Measurements from ENCODE around the gene LMBRD1. TPM values are rescaled to one million over a fixed set of nuclear protein-coding genes. Genes with fewer than 3 reads are reported as not detected.

The LMBRD1 gene
- total RNA-seq, 4 donors from 2014 or later, result 52.9 to 116 (median 80.0) TPM

DNA sequence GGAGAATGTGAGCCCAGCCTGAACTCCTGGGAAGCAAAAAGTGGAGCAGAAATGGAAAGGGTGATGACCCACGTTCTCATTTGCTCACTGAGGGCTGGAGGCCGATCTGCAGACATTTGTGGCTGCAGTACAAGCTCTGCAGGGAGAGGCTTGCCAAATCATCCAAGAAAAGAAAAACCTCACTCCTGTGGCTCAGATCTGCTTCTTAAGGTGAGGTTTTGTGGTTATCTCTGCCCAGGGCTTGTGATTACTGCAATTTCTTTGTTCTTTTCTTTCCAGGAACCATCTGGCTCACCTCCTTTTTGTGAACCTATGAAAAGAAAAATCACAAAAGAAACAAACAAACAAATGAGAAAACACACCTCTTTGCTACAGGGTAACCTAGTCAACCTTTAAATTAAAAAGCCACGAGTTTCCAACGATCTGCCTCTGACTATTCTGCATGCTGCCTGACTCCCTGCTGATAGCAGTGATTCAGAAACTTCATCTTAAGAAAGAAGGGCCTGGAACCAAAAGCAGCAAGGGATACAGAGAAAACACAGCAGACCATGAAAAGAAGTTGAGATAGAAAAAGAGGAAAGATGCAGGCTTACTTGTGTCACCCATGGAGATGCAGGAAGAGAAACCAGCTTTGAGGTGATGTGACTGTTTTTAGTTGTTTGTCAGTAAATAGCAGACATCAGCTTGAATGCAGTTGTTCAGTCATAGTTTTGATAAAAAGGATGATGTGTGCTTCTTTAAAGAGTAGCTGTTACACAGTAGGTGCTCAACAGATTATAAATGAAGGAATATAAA is 165.1 kb downstream of the LMBRD1 start:
- TF ChIP-seq, protein P1, sequence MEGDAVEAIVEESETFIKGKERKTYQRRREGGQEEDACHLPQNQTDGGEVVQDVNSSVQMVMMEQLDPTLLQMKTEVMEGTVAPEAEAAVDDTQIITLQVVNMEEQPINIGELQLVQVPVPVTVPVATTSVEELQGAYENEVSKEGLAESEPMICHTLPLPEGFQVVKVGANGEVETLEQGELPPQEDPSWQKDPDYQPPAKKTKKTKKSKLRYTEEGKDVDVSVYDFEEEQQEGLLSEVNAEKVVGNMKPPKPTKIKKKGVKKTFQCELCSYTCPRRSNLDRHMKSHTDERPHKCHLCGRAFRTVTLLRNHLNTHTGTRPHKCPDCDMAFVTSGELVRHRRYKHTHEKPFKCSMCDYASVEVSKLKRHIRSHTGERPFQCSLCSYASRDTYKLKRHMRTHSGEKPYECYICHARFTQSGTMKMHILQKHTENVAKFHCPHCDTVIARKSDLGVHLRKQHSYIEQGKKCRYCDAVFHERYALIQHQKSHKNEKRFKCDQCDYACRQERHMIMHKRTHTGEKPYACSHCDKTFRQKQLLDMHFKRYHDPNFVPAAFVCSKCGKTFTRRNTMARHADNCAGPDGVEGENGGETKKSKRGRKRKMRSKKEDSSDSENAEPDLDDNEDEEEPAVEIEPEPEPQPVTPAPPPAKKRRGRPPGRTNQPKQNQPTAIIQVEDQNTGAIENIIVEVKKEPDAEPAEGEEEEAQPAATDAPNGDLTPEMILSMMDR (IDR thresholded peaks at IDR 0.05; ENCODE audit: low read depth), result no peak

DNA sequence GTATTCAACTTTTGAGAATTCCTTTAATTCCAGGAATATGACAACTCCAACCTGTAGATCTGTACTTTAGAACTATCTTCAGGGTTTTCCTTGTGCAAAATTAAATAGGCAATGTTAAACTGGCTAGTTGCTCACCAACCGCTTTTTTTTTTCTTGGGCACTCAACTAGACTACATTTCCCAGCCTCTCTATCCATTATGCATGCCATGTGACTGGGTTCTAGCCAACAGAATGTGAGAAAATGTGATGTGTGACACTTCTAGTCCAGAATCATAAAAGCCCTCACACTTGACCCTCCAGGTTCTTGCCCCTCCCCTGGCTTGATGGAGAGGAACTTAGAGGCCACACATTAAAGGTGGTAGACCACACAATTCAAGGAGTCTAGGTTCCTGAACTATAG is 166.0 kb downstream of the LMBRD1 start:
- TF ChIP-seq, protein P1 (IDR thresholded peaks at IDR 0.05; ENCODE audit: low read depth), result no peak

DNA sequence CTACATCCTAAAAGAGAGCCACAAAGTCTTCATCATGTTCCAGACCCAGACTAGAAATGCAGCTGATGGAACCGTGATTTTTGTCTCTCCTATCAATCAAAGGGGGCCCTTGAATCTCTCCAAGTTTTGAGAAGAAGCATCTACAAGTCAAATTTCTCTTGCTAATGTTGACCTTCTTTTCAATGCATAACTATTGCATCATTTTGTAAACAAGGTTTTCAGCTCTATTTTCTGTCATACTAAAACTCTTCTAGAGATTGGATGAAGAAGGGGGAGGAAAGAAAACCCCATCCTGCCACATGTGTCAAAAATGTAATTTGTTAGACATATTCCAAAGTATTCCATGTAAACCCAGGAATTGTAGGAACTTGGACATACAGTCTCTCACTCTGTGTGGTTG is 169.2 kb downstream of the LMBRD1 start:
- TF ChIP-seq, protein P1 (IDR thresholded peaks at IDR 0.05; ENCODE audit: low read depth), result no peak

DNA sequence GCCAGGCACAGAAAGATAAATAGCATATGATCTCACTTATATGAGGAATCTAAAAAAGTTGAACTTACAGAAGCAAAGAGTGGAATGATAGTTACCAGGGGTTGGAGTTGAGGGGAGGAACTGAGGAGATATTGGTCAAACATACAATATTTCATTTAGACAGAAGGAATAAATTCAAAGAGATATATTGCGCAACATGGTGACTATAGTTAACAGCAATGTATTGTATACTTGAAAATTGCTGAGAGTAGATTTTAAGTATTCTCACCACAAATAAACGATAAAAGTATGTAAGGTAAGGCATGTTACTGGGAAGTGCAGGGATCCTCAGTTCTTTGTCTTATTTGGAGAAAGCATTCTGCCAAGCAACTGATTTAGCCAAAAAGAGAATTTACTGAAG is 171.9 kb downstream of the LMBRD1 start:
- TF ChIP-seq, protein P1 (IDR thresholded peaks at IDR 0.05; ENCODE audit: low read depth), result no peak

Other genes with a start within 250 kb of the LMBRD1 start
- gene COL19A1, start 69.5 kb upstream of the LMBRD1 start, total RNA-seq, result not detected

Data from subcutaneous adipose tissue (tissue), 4 donors.